Neural progenitor cell (in vitro differentiated cells): ENCODE measurements around the gene ATP2B3.

Experiments used
- EZH2 ChIP-seq: fragments of 200-600 bp; sonication (generic); IDR thresholded peaks from 2 replicates; pipeline ENCODE4 v1.6.1; 2017; ENCODE audit warnings: antibody characterized with exemption, mild to moderate bottlenecking, moderate library complexity
- EZH2phosphoT487 ChIP-seq: fragments of 200-600 bp; sonication (generic); IDR thresholded peaks from 2 replicates; pipeline ENCODE4 v1.6.1; 2017; ENCODE audit warnings: antibody characterized with exemption
- TF ChIP-seq, protein P1 (sequence below): fragments of 200-600 bp; sonication (generic); IDR thresholded peaks from 2 replicates; pipeline ENCODE4 v1.5.1; 2017; ENCODE audit warnings: antibody characterized with exemption, mild to moderate bottlenecking

GRCh38 chrX:153625271-153626024 is 108.0 kb downstream of the ATP2B3 start:
- TF ChIP-seq, protein P1, sequence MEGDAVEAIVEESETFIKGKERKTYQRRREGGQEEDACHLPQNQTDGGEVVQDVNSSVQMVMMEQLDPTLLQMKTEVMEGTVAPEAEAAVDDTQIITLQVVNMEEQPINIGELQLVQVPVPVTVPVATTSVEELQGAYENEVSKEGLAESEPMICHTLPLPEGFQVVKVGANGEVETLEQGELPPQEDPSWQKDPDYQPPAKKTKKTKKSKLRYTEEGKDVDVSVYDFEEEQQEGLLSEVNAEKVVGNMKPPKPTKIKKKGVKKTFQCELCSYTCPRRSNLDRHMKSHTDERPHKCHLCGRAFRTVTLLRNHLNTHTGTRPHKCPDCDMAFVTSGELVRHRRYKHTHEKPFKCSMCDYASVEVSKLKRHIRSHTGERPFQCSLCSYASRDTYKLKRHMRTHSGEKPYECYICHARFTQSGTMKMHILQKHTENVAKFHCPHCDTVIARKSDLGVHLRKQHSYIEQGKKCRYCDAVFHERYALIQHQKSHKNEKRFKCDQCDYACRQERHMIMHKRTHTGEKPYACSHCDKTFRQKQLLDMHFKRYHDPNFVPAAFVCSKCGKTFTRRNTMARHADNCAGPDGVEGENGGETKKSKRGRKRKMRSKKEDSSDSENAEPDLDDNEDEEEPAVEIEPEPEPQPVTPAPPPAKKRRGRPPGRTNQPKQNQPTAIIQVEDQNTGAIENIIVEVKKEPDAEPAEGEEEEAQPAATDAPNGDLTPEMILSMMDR, result no peak
- TF ChIP-seq EZH2 (no peak), EZH2phosphoT487 (no peak)
